Ascending aorta (tissue), 2 donors: Measurements from ENCODE around the gene CYSRT1. TPM values are rescaled to one million over a fixed set of nuclear protein-coding genes. Genes with fewer than 3 reads are reported as not detected.
"Not testable (repeated sequence)": the region's sequence is repeated elsewhere in the genome, so short reads cannot be mapped to it uniquely, and the experiment has no call there.

Source experiments
- DNase-seq, 2 donors: peaks; one replicate each; pipeline ENCODE4 v3.0.0-alpha.2; 2019; ENCODE audit warnings: low spot score in 2 of 2
- H3K27ac ChIP-seq, 2 donors: fragments of 200-600 bp; sonication (generic); one replicate each; pipeline ENCODE4 v1.5.1; 2016 to 2017; ENCODE audit warnings: mild to moderate bottlenecking in 1 of 2
- H3K27me3 ChIP-seq: fragments of 200-600 bp; sonication (generic); one replicate; pipeline ENCODE4 v1.5.1; 2017
- H3K36me3 ChIP-seq, 2 donors: fragments of 200-600 bp; sonication (generic); one replicate each; pipeline ENCODE4 v1.5.1; 2016
- H3K4me1 ChIP-seq, 2 donors: fragments of 200-600 bp; sonication (generic); one replicate each; pipeline ENCODE4 v1.5.1; 2016 to 2017; ENCODE audit warnings: mild to moderate bottlenecking in 1 of 2
- H3K4me3 ChIP-seq, 2 donors: fragments of 200-600 bp; sonication (generic); one replicate each; pipeline ENCODE4 v1.5.1; 2016 to 2017; ENCODE audit warnings: mild to moderate bottlenecking in 1 of 2
- H3K9me3 ChIP-seq, 2 donors: fragments of 200-600 bp; sonication (generic); one replicate each; pipeline ENCODE4 v1.5.1; 2016
- CTCF ChIP-seq, 3 experiments: fragments of 200-600 bp in 2 of 3; fragments of 450-650 bp in 1 of 3; sonication (generic) in 2 of 3; IDR thresholded peaks; one replicate each; pipeline ENCODE4 v1.5.1; 2016 to 2019; ENCODE audit warnings: antibody characterized with exemption in 3 of 3, mild to moderate bottlenecking in 1 of 3, moderate library complexity in 1 of 3
- intact Hi-C: fragments of 100-400 bp; cut with DNase I; formaldehyde crosslinking; loops from one replicate; pipeline ENCODE4 v1.15.1; 2023
- total RNA-seq: library from RNA; depleted of rRNA; stranded (reverse); fragments of >200 nt; gene quantifications from one replicate; pipeline ENCODE4 v1.1.0, GENCODE V29; 2016

Gene CYSRT1
- total RNA-seq, 1 donor from 2014 or later: not detected

DNA sequence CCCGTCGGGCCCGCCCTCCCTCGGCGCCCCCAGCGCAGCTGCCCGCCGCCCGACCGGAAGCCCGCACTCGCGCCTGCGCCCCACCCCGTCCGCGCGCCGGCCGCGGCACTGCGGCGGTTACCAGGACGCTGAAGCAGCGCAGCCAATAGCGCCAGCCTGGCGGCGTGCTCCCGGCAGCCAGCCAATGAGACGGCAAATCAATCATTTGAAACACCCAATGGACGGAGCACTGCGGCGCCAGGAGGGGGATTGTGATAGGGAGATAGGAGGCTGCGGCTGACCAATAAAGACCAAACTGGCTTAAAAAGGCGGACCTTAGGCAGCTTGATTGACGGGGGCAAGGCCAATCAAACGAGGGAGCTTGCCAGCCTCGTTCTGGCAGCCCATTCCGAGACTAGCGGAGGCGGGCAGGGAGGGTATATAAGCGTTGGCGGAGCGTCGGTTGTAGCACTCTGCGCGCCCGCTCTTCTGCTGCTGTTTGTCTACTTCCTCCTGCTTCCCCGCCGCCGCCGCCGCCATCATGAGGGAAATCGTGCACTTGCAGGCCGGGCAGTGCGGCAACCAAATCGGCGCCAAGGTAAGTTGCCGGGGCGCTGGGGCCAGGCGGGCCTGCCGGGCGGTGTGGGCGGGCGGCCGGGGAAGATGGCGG lies 16.0 kb downstream of the CYSRT1 start, which contains the start of gene TUBB4B:
Gene TUBB4B, plus strand, starts transcription at position 447 of the 649 bp plus-strand sequence. Its CDS starts 74 bp downstream, at position 521.
- intact Hi-C loops: loop anchor here (1.0 kb wide), 5 partner anchors 14 to 53 kb away; partner anchors contain the start of genes ANAPC2, NDOR1, NELFB and SSNA1
- H3K27me3 ChIP-seq: no peaks in the 10 kb centered on the region
- H3K27ac ChIP-seq: peak within 1 kb of the TSS; percentile 88 to 90
- H3K4me3 ChIP-seq: peak within 1 kb of the TSS; percentile 81 to 93
- peak in 1 of 3 experiments; percentile 33 for TF ChIP-seq CTCF (IDR thresholded peaks at IDR 0.05)
- peaks cover 13 to 28% of the 10 kb centered on the region in 2 donors for H3K4me1 ChIP-seq
- peaks cover 14 to 20% of the 10 kb centered on the region in 2 donors for H3K36me3 ChIP-seq
- no peaks in the 10 kb centered on the region for H3K9me3 ChIP-seq
- peak; percentile 99 to 100 for DNase-seq

GRCh38 chr9:137241490-137242268 lies 16.7 kb downstream of the CYSRT1 start:
- Histone ChIP-seq H3K27me3 (no peaks in the 10 kb centered on the region), H3K4me1 (peaks cover 13 to 24% of the 10 kb centered on the region in 2 donors), H3K36me3 (peaks cover 14 to 20% of the 10 kb centered on the region in 2 donors), H3K9me3 (no peaks in the 10 kb centered on the region), H3K4me3 (peak overlapping the region; percentile 81 to 93), H3K27ac (peak overlapping the region; percentile 88 to 90)
- intact Hi-C loops: loop anchor here (1.0 kb wide), 2 partner anchors 14 to 36 kb away; partner anchors contain the start of genes NDOR1, NELFB and TMEM203
- TF ChIP-seq CTCF (IDR thresholded peaks at IDR 0.05): no peak
- DNase-seq: peak in 1 of 2 donors; percentile 85

DNA sequence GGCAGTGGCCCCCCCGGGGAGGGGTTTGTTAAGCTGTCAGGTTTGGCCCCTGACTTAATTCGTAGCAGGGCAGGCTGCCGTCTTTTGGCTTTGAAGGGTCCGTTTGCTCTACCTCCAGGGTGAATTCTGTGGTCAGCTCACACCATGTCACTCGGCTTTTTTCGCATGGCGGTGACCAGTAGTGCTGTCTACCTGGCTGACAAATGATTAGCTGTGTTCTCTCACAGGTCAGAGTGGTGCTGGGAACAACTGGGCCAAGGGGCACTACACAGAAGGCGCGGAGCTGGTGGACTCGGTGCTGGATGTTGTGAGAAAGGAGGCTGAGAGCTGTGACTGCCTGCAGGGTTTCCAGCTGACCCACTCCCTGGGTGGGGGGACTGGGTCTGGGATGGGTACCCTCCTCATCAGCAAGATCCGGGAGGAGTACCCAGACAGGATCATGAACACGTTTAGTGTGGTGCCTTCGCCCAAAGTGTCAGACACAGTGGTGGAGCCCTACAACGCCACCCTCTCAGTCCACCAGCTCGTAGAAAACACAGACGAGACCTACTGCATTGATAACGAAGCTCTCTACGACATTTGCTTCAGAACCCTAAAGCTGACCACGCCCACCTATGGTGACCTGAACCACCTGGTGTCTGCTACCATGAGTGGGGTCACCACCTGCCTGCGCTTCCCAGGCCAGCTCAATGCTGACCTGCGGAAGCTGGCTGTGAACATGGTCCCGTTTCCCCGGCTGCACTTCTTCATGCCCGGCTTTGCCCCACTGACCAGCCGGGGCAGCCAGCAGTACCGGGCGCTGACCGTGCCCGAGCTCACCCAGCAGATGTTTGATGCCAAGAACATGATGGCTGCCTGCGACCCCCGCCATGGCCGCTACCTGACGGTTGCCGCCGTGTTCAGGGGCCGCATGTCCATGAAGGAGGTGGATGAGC lies 17.6 kb downstream of the CYSRT1 start:
- Histone ChIP-seq H3K4me1 (peaks cover 13 to 21% of the 10 kb centered on the region in 2 donors), H3K9me3 (no peaks in the 10 kb centered on the region), H3K27me3 (no peaks in the 10 kb centered on the region), H3K27ac (peak overlapping the region; percentile 88 to 90), H3K36me3 (peaks cover 14 to 20% of the 10 kb centered on the region in 2 donors), H3K4me3 (peak overlapping the region; percentile 81 to 93)
- no peak for TF ChIP-seq CTCF (IDR thresholded peaks at IDR 0.05)
- intact Hi-C loops: no loop called here
- DNase-seq: no peak

GRCh38 chr9:137243266-137243625 lies 18.3 kb downstream of the CYSRT1 start:
- H3K27ac ChIP-seq, H3K9me3 ChIP-seq, DNase-seq, H3K4me3 ChIP-seq, H3K27me3 ChIP-seq, intact Hi-C loops: not testable (repeated sequence)
- H3K4me1 ChIP-seq: peaks cover 13 to 21% of the 10 kb centered on the region in 2 donors
- peaks cover 14 to 20% of the 10 kb centered on the region in 2 donors for H3K36me3 ChIP-seq

- Histone ChIP-seq H3K27me3 (no peaks in the 10 kb centered on the region), H3K27ac (no peak overlapping the region), H3K4me1 (peaks cover 13 to 21% of the 10 kb centered on the region in 2 donors), H3K9me3 (no peaks in the 10 kb centered on the region), H3K4me3 (no peak overlapping the region), H3K36me3 (peaks cover 14 to 20% of the 10 kb centered on the region in 2 donors)
- intact Hi-C loops: no loop called here
- no peak for DNase-seq
- TF ChIP-seq CTCF (IDR thresholded peaks at IDR 0.05): no peak
Observed at GRCh38 chr9:137243626-137244485, 18.9 kb downstream of the CYSRT1 start.
